GM19467 (cell line): ENCODE data around the gene SLIT1.
"Not testable (repeated sequence)": the region's sequence is repeated elsewhere in the genome, so short reads cannot be mapped to it uniquely, and the experiment has no call there.

Source experiments
- ATAC-seq: cut with Tn5 transposase; IDR thresholded peaks from one replicate; pipeline ENCODE4 v1.9.1; 2021; ENCODE audit warnings: mild to moderate bottlenecking, moderate library complexity; ENCODE audit not compliant: unreplicated experiment

The SLIT1 gene

GRCh38 chr10:97089209-97089870 is 96.4 kb downstream of the SLIT1 start:
- ATAC-seq = no peak

GRCh38 chr10:97087296-97087695 is 98.5 kb downstream of the SLIT1 start:
- ATAC-seq = no peak

- no peak for ATAC-seq
These were observed 99.2 kb downstream of the SLIT1 start for GRCh38 chr10:97086530-97086929.

GRCh38 chr10:97083228-97083829 is 102.4 kb downstream of the SLIT1 start:
- ATAC-seq = no peak

GRCh38 chr10:97082575-97082974 is 103.2 kb downstream of the SLIT1 start:
- ATAC-seq = not testable (repeated sequence)

GRCh38 chr10:97081621-97082235 is 104.0 kb downstream of the SLIT1 start:
- no peak for ATAC-seq

GRCh38 chr10:97080051-97080776 is 105.5 kb downstream of the SLIT1 start:
- ATAC-seq = no peak

GRCh38 chr10:97079448-97079847 is 106.3 kb downstream of the SLIT1 start:
- ATAC-seq = no peak

GRCh38 chr10:97078938-97079445 is 106.8 kb downstream of the SLIT1 start:
- no peak for ATAC-seq

GRCh38 chr10:97078261-97078937 is 107.4 kb downstream of the SLIT1 start:
- ATAC-seq = no peak

- ATAC-seq = no peak
These were observed 109.0 kb downstream of the SLIT1 start for GRCh38 chr10:97076781-97077180.

GRCh38 chr10:97075961-97076525 is 109.7 kb downstream of the SLIT1 start:
- ATAC-seq = no peak

- no peak for ATAC-seq
These were observed 110.3 kb downstream of the SLIT1 start for GRCh38 chr10:97075421-97075820.

- ATAC-seq = no peak
These were observed 111.3 kb downstream of the SLIT1 start for GRCh38 chr10:97074256-97075145.

- ATAC-seq = no peak
These were observed 112.7 kb downstream of the SLIT1 start for GRCh38 chr10:97072851-97073665.

GRCh38 chr10:97071496-97071895 is 114.3 kb downstream of the SLIT1 start:
- ATAC-seq = no peak

- ATAC-seq = no peak
These were observed 116.0 kb downstream of the SLIT1 start for GRCh38 chr10:97069576-97070362.

- ATAC-seq = no peak
These were observed 116.7 kb downstream of the SLIT1 start for GRCh38 chr10:97069026-97069425.
